IMR-90 (cell line): Measurements from ENCODE around the gene ERVMER34-1. TPM values are rescaled to one million over a fixed set of nuclear protein-coding genes. Genes with fewer than 3 reads are reported as not detected.

Experiments used
- ATAC-seq: fragments of 200-7000 bp; cut with Tn5 transposase; 2 replicates; pipeline ENCODE4 v1.9.1; 2020; ENCODE audit warnings: low read depth, mild to moderate bottlenecking, moderate library complexity
- BruUV-seq: library from RNA; stranded (reverse); fragments of 400-500 nt; replicated peaks from 2 replicates; lab custom pipeline; 2021; lab: Mats Ljungman, UMichigan
- CTCF ChIA-PET: fragments of 300-600 bp; formaldehyde crosslinking; extraction: SDS; loops from one replicate; lab custom pipeline; 2021; ENCODE audit warnings: antibody characterized with exemption; lab: Yijun Ruan, JAX
- POLR2A ChIA-PET: fragments of 300-600 bp; sonication (Branson Sonifier 250); formaldehyde crosslinking; loops from one replicate; lab custom pipeline; 2022; ENCODE audit warnings: antibody characterized with exemption; ENCODE audit not compliant: unreplicated experiment; lab: Charles Lee
- DNase-seq: peaks from one replicate; pipeline ENCODE4 v3.0.0; 2013
- H2AFZ ChIP-seq: replicated peaks from 2 replicates; pipeline ENCODE3; 2013; ENCODE audit warnings: low read length, mild to moderate bottlenecking; ENCODE audit not compliant: poor library complexity
- H2AK5ac ChIP-seq: 2 replicates; pipeline ENCODE4 v1.6.1; 2013; ENCODE audit warnings: low read depth, low read length, inconsistent platforms
- H2AK9ac ChIP-seq: replicated peaks from 2 replicates; pipeline ENCODE3; 2013; ENCODE audit warnings: mild to moderate bottlenecking, low read depth, low read length, moderate library complexity; ENCODE audit not compliant: poor library complexity
- H2BK120ac ChIP-seq: 2 replicates; pipeline ENCODE4 v1.6.1; 2013; ENCODE audit warnings: low read depth, low read length, inconsistent platforms
- H2BK15ac ChIP-seq: 3 replicates; pipeline ENCODE4 v1.6.1; 2013; ENCODE audit warnings: low read depth, low read length, inconsistent platforms
- H2BK20ac ChIP-seq: 2 replicates; pipeline ENCODE4 v1.6.1; 2013; ENCODE audit warnings: low read depth, mild to moderate bottlenecking, inconsistent platforms, low read length, moderate library complexity
- H2BK5ac ChIP-seq: 2 replicates; pipeline ENCODE4 v1.6.1; 2013; ENCODE audit warnings: mild to moderate bottlenecking, low read depth, low read length, inconsistent platforms; ENCODE audit not compliant: poor library complexity, severe bottlenecking
- H3K14ac ChIP-seq: replicated peaks from 2 replicates; pipeline ENCODE4 v1.6.1; 2013; ENCODE audit warnings: low read depth, low read length, inconsistent platforms
- H3K18ac ChIP-seq: 2 replicates; pipeline ENCODE4 v1.6.1; 2013; ENCODE audit warnings: low read depth, low read length, control low read depth
- H3K23ac ChIP-seq: 2 replicates; pipeline ENCODE4 v1.6.1; 2013; ENCODE audit warnings: low read depth, low read length, inconsistent platforms
- H3K27ac ChIP-seq: 2 replicates; pipeline ENCODE4 v1.5.1; 2013; ENCODE audit warnings: mild to moderate bottlenecking, control low read depth, low read length; ENCODE audit not compliant: insufficient read depth
- H3K27me3 ChIP-seq: 2 replicates; pipeline ENCODE4 v1.6.1; 2013; ENCODE audit warnings: low read length; ENCODE audit not compliant: control insufficient read depth, insufficient read depth
- H3K36me3 ChIP-seq: 2 replicates; pipeline ENCODE4 v1.6.1; 2013; ENCODE audit warnings: low read length, mixed read lengths; ENCODE audit not compliant: control insufficient read depth, insufficient read depth
- H3K4ac ChIP-seq: 2 replicates; pipeline ENCODE4 v1.6.1; 2013; ENCODE audit warnings: low read depth, low read length, inconsistent platforms
- H3K4me1 ChIP-seq: 2 replicates; pipeline ENCODE4 v1.6.1; 2013; ENCODE audit warnings: low read length, mixed read lengths; ENCODE audit not compliant: control insufficient read depth, insufficient read depth
- H3K4me2 ChIP-seq: 2 replicates; pipeline ENCODE4 v1.6.1; 2013; ENCODE audit warnings: low read depth, mild to moderate bottlenecking, control low read depth, low read length, moderate library complexity
- H3K4me3 ChIP-seq: 2 replicates; pipeline ENCODE4 v1.5.1; 2013; ENCODE audit warnings: low read depth, mild to moderate bottlenecking, control low read depth, low read length, moderate library complexity; ENCODE audit not compliant: insufficient read depth
- H3K56ac ChIP-seq: 2 replicates; pipeline ENCODE4 v1.6.1; 2013; ENCODE audit warnings: low read length, inconsistent platforms; ENCODE audit not compliant: insufficient read depth; ENCODE audit errors: extremely low read depth
- H3K79me1 ChIP-seq, 2 experiments: 2 replicates each; pipeline ENCODE4 v1.6.1; 2013; ENCODE audit warnings: low read length in 2 of 2, inconsistent platforms in 1 of 2, low read depth in 1 of 2
- H3K9ac ChIP-seq: 2 replicates; pipeline ENCODE4 v1.6.1; 2013; ENCODE audit warnings: low read depth, low read length, control low read depth
- H3K9me1 ChIP-seq: 2 replicates; pipeline ENCODE4 v1.6.1; 2013; ENCODE audit warnings: low read length, inconsistent platforms; ENCODE audit not compliant: insufficient read depth
- H3K9me3 ChIP-seq: 2 replicates; pipeline ENCODE4 v1.6.1; 2013; ENCODE audit warnings: low read length; ENCODE audit not compliant: control insufficient read depth, insufficient read depth
- H4K20me1 ChIP-seq: 2 replicates; pipeline ENCODE4 v1.6.1; 2013; ENCODE audit warnings: low read length, inconsistent platforms; ENCODE audit not compliant: insufficient read depth
- H4K5ac ChIP-seq: 2 replicates; pipeline ENCODE4 v1.6.1; 2013; ENCODE audit warnings: mild to moderate bottlenecking, low read depth, low read length, control low read depth
- H4K8ac ChIP-seq, 2 experiments: 2 replicates each; pipeline ENCODE4 v1.6.1; 2013; ENCODE audit warnings: low read depth in 2 of 2, low read length in 2 of 2, control low read depth in 1 of 2, inconsistent platforms in 1 of 2
- H4K91ac ChIP-seq: 2 replicates; pipeline ENCODE4 v1.6.1; 2013; ENCODE audit warnings: low read depth, low read length, inconsistent platforms; ENCODE audit not compliant: insufficient read depth
- CTCF ChIP-seq: conservative IDR thresholded peaks from 2 replicates; pipeline ENCODE4 v1.5.1; 2012; ENCODE audit warnings: mild to moderate bottlenecking, low read depth, low read length, improper control_type of control experiment
- FOS ChIP-seq: fragments of 150-350 bp; IDR thresholded peaks from 2 replicates; pipeline ENCODE4 v1.6.1; 2016; ENCODE audit warnings: low read depth, low read length
- MAZ ChIP-seq: IDR thresholded peaks from 2 replicates; pipeline ENCODE4 v1.6.1; 2012; ENCODE audit warnings: low read depth, mild to moderate bottlenecking, low read length, improper control_type of control experiment, moderate library complexity, borderline replicate concordance
- MXI1 ChIP-seq: IDR thresholded peaks from 2 replicates; pipeline ENCODE4 v1.6.1; 2012; ENCODE audit warnings: low read depth, mild to moderate bottlenecking, low read length, moderate library complexity, borderline replicate concordance
- NFE2L2 ChIP-seq: fragments of 150-350 bp; IDR thresholded peaks from 2 replicates; pipeline ENCODE4 v1.6.1; 2016; ENCODE audit warnings: low read depth, mild to moderate bottlenecking, low read length
- SMC3 ChIP-seq: fragments of 150-350 bp; IDR thresholded peaks from 2 replicates; pipeline ENCODE4 v1.6.1; 2016; ENCODE audit warnings: low read depth, mild to moderate bottlenecking, antibody characterized with exemption, low read length, moderate library complexity
- USF2 ChIP-seq: fragments of 150-350 bp; IDR thresholded peaks from 2 replicates; pipeline ENCODE4 v1.6.1; 2017; ENCODE audit warnings: mild to moderate bottlenecking, antibody characterized with exemption, low read length, low read depth
- WGBS, 2 experiments: methylation state at CpG; one replicate each; pipeline versions ENCODE4 v1.1.5 to v1.1.7; 2013; ENCODE audit warnings: missing lambda C conversion rate in 2 of 2; ENCODE audit not compliant: insufficient read length in 1 of 2; ENCODE audit errors: extremely low coverage in 2 of 2; 5-methylcytosine and 5-hydroxymethylcytosine counted together
- dilution Hi-C: fragments of 300-500 bp; cut with HindIII; formaldehyde crosslinking; loops from one replicate; pipeline ENCODE4 v1.14.3; 2018; ENCODE audit warnings: low sequenced_read_pairs; ENCODE audit not compliant: unreplicated experiment
- in situ Hi-C: fragments of 300-500 bp; cut with MboI; formaldehyde crosslinking; loops from 3 replicates; pipeline ENCODE4 v1.14.3; 2019; ENCODE audit warnings: low sequenced_read_pairs, inconsistent platforms, mixed read lengths
- intact Hi-C: fragments of 100-400 bp; cut with micrococcal nuclease; formaldehyde crosslinking; loops from 2 replicates; pipeline ENCODE4 v1.10.0; 2022
- polyA plus RNA-seq, 3 experiments: library from polyadenylated mRNA; depleted of rRNA; stranded (reverse); fragments of >200 nt; gene quantifications; 2 replicates each; pipeline ENCODE4 v1.2.3, GENCODE V29; 2012; ENCODE audit warnings: low replicate concordance in 1 of 3
- total RNA-seq: library from RNA; depleted of rRNA; stranded (reverse); fragments of >200 nt; gene quantifications from 2 replicates; pipeline ENCODE4 v1.2.3, GENCODE V29; 2012

ERVMER34-1 gene
- total and polyA plus RNA-seq, 2 of the 4 experiments (the other 2 are of a cell fraction) = not detected

- no peaks in the 10 kb centered on the region for H3K4me1 ChIP-seq
- ATAC-seq = no peak
- CTCF ChIA-PET = no interaction called here
Measured at GRCh38 chr4:52760256-52760655, 9.0 kb upstream of the ERVMER34-1 start.

More at GRCh38 chr4:52760256-52760655, 9.0 kb upstream of the ERVMER34-1 start:
- no peak overlapping the region for H2AFZ ChIP-seq
- TF ChIP-seq NFE2L2 (no peak), USF2 (no peak), MXI1 (no peak), SMC3 (no peak), FOS (no peak), MAZ (no peak), CTCF (no peak)
- H2AK5ac ChIP-seq = no peak overlapping the region
- H4K20me1 ChIP-seq = no peaks in the 10 kb centered on the region
- H2AK9ac ChIP-seq = no peak overlapping the region
- H4K8ac ChIP-seq = no peak overlapping the region
- H2BK15ac ChIP-seq = no peak overlapping the region
- H3K27me3 ChIP-seq = peaks cover 14% of the 10 kb centered on the region
- no peaks in the 10 kb centered on the region for H3K36me3 ChIP-seq
- H3K4me3 ChIP-seq = no peak overlapping the region
- no peak overlapping the region for H3K23ac ChIP-seq
- no peak overlapping the region for H3K4me2 ChIP-seq
- no peak overlapping the region for H4K5ac ChIP-seq
- dilution Hi-C loops = no loop called here
- H3K9me3 ChIP-seq = no peaks in the 10 kb centered on the region
- no peak overlapping the region for H2BK5ac ChIP-seq
- no peaks in the 10 kb centered on the region for H3K9me1 ChIP-seq
- no peak overlapping the region for H4K91ac ChIP-seq
- H2BK20ac ChIP-seq = no peak overlapping the region
- no peak for DNase-seq
- WGBS, 2 experiments = no CpG with 5 or more reads among the region's 8 CpGs
- H3K14ac ChIP-seq = no peak overlapping the region
- in situ Hi-C loops = no loop called here
- H3K4ac ChIP-seq = no peak overlapping the region
- H3K56ac ChIP-seq = no peak overlapping the region
- intact Hi-C loops = no loop called here
- H3K79me1 ChIP-seq = no peaks in the 10 kb centered on the region
- no peak overlapping the region for H3K18ac ChIP-seq
- H3K27ac ChIP-seq = no peak overlapping the region
- H3K9ac ChIP-seq = no peak overlapping the region
- H2BK120ac ChIP-seq = no peak overlapping the region
- POLR2A ChIA-PET = no interaction called here
- BruUV-seq = no TSS peak
